ENCODE measurements around the gene GSG1.

DNA sequence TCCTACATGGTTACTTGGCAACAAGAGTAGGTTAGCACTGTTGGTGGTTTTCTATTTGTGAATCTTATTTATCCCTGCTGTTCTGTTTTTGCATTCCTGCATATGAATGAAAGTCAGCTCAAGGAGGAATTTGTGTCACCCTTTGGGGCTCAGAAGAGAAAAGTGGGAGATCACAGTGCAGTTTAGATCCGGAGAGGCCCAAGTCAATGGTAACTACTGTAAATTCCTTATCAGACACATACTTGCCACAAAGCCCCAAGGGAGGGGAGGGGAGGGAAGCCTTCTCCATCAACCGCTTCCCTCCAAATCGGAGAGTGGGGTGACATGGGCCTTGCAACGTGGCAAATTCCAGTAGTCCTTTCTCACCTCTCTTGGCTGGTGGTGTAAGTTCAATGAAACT is 15.0 kb downstream of the GSG1 start:
- TF ChIP-seq, protein P1, sequence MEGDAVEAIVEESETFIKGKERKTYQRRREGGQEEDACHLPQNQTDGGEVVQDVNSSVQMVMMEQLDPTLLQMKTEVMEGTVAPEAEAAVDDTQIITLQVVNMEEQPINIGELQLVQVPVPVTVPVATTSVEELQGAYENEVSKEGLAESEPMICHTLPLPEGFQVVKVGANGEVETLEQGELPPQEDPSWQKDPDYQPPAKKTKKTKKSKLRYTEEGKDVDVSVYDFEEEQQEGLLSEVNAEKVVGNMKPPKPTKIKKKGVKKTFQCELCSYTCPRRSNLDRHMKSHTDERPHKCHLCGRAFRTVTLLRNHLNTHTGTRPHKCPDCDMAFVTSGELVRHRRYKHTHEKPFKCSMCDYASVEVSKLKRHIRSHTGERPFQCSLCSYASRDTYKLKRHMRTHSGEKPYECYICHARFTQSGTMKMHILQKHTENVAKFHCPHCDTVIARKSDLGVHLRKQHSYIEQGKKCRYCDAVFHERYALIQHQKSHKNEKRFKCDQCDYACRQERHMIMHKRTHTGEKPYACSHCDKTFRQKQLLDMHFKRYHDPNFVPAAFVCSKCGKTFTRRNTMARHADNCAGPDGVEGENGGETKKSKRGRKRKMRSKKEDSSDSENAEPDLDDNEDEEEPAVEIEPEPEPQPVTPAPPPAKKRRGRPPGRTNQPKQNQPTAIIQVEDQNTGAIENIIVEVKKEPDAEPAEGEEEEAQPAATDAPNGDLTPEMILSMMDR (IDR thresholded peaks at IDR 0.05): no peak
- TF ChIP-seq POLR2A (IDR thresholded peaks at IDR 0.05) (no peak), POLR2AphosphoS5 (IDR thresholded peaks at IDR 0.05) (no peak), EP300 (IDR thresholded peaks at IDR 0.05) (no peak)
